ENCODE data around the gene TMEM126A.
"Not testable (repeated sequence)": the region's sequence is repeated elsewhere in the genome, so short reads cannot be mapped to it uniquely, and the experiment has no call there.

TMEM126A gene

GRCh38 chr11:85666687-85667086 is 18.9 kb downstream of the TMEM126A start:
- Mint-ChIP-seq H3K4me3 (no peak overlapping the region), H3K4me1 (peaks cover 17% of the 10 kb centered on the region)
- no peak for ATAC-seq

GRCh38 chr11:85668157-85668556 is 20.4 kb downstream of the TMEM126A start:
- Mint-ChIP-seq H3K9me3 (no peaks in the 10 kb centered on the region), H3K4me1 (peaks cover 12% of the 10 kb centered on the region), H3K4me3 (no peak overlapping the region), H3K27ac (no peak overlapping the region), H3K27me3 (no peaks in the 10 kb centered on the region), H3K36me3 (ENCODE audit: low read depth) (peaks cover 10% of the 10 kb centered on the region)
- no peak for ATAC-seq
- no peak for DNase-seq

More at GRCh38 chr11:85666687-85667086, 18.9 kb downstream of the TMEM126A start:
- no peaks in the 10 kb centered on the region for H3K27me3 Mint-ChIP-seq
- H3K27ac Mint-ChIP-seq, result no peak overlapping the region
- no peaks in the 10 kb centered on the region for H3K9me3 Mint-ChIP-seq
- H3K36me3 Mint-ChIP-seq (ENCODE audit: low read depth), result peaks cover 18% of the 10 kb centered on the region
- DNase-seq, result no peak

- not testable (repeated sequence) for H3K27ac Mint-ChIP-seq; H3K27me3 Mint-ChIP-seq; H3K4me1 Mint-ChIP-seq; ATAC-seq; H3K36me3 Mint-ChIP-seq (ENCODE audit: low read depth); H3K4me3 Mint-ChIP-seq; H3K9me3 Mint-ChIP-seq; DNase-seq
These were observed 23.3 kb downstream of the TMEM126A start for GRCh38 chr11:85670949-85671663.

- H3K9me3 Mint-ChIP-seq, result no peaks in the 10 kb centered on the region
These were observed 24.5 kb downstream of the TMEM126A start for GRCh38 chr11:85672105-85672902.

GRCh38 chr11:85673393-85673792 is 25.6 kb downstream of the TMEM126A start:
- DNase-seq (no peak), ATAC-seq (peak; percentile 49)
- H3K4me1 Mint-ChIP-seq, result peaks cover 5% of the 10 kb centered on the region
- no peaks in the 10 kb centered on the region for H3K9me3 Mint-ChIP-seq
- no peaks in the 10 kb centered on the region for H3K36me3 Mint-ChIP-seq (ENCODE audit: low read depth)
- no peak overlapping the region for H3K4me3 Mint-ChIP-seq
- H3K27ac Mint-ChIP-seq, result no peak overlapping the region
- no peaks in the 10 kb centered on the region for H3K27me3 Mint-ChIP-seq

More at GRCh38 chr11:85672105-85672902, 24.5 kb downstream of the TMEM126A start:
- H3K4me3 Mint-ChIP-seq, result no peak overlapping the region
- DNase-seq (no peak), ATAC-seq (no peak)
- peaks cover 5% of the 10 kb centered on the region for H3K4me1 Mint-ChIP-seq
- H3K36me3 Mint-ChIP-seq (ENCODE audit: low read depth), result no peaks in the 10 kb centered on the region
- no peaks in the 10 kb centered on the region for H3K27me3 Mint-ChIP-seq
- H3K27ac Mint-ChIP-seq, result no peak overlapping the region

GRCh38 chr11:85679576-85679975 is 31.8 kb downstream of the TMEM126A start:
- no peak overlapping the region for H3K27ac Mint-ChIP-seq
- H3K36me3 Mint-ChIP-seq (ENCODE audit: low read depth), result no peaks in the 10 kb centered on the region
- H3K4me1 Mint-ChIP-seq, result peaks cover 8% of the 10 kb centered on the region
- H3K4me3 Mint-ChIP-seq, result no peak overlapping the region
- DNase-seq, result no peak
- peaks cover 3% of the 10 kb centered on the region for H3K27me3 Mint-ChIP-seq
- H3K9me3 Mint-ChIP-seq, result no peaks in the 10 kb centered on the region
- ATAC-seq, result no peak

- Mint-ChIP-seq H3K36me3 (ENCODE audit: low read depth) (no peaks in the 10 kb centered on the region), H3K9me3 (no peaks in the 10 kb centered on the region), H3K4me1 (peaks cover 8% of the 10 kb centered on the region), H3K27me3 (peaks cover 3% of the 10 kb centered on the region), H3K4me3 (no peak overlapping the region), H3K27ac (no peak overlapping the region)
- peak; percentile 38 for ATAC-seq
- DNase-seq, result no peak
These were observed 33.1 kb downstream of the TMEM126A start for GRCh38 chr11:85680897-85681296.

GRCh38 chr11:85682330-85683305 is 34.9 kb downstream of the TMEM126A start:
- Mint-ChIP-seq H3K36me3 (ENCODE audit: low read depth) (no peaks in the 10 kb centered on the region), H3K27me3 (peaks cover 3% of the 10 kb centered on the region), H3K4me1 (peaks cover 8% of the 10 kb centered on the region), H3K4me3 (peak overlapping the region; percentile 71), H3K9me3 (no peaks in the 10 kb centered on the region), H3K27ac (peak overlapping the region; percentile 87)
- DNase-seq (peak; percentile 78), ATAC-seq (peak; percentile 85)

- DNase-seq, result no peak
- Mint-ChIP-seq H3K36me3 (ENCODE audit: low read depth) (no peaks in the 10 kb centered on the region), H3K27ac (no peak overlapping the region), H3K4me1 (peaks cover 8% of the 10 kb centered on the region), H3K27me3 (peaks cover 2% of the 10 kb centered on the region), H3K9me3 (no peaks in the 10 kb centered on the region), H3K4me3 (no peak overlapping the region)
- ATAC-seq, result no peak
These were observed 37.5 kb downstream of the TMEM126A start for GRCh38 chr11:85685125-85685819.

- Mint-ChIP-seq H3K27me3 (no peaks in the 10 kb centered on the region), H3K36me3 (ENCODE audit: low read depth) (no peaks in the 10 kb centered on the region), H3K27ac (no peak within 1 kb of the TSS), H3K9me3 (no peaks in the 10 kb centered on the region), H3K4me1 (peaks cover 8% of the 10 kb centered on the region), H3K4me3 (no peak within 1 kb of the TSS)
- ATAC-seq, result no peak
- DNase-seq, result no peak
These were observed 38.2 kb downstream of the TMEM126A start, which contains the start of gene CCDC89 for GRCh38 chr11:85685820-85686459. CCDC89 (minus strand) TSS chr11:85686195; CDS start chr11:85686130, 65 bp downstream.

GRCh38 chr11:85694385-85694980 is 46.7 kb downstream of the TMEM126A start:
- no peak for ATAC-seq
- Mint-ChIP-seq H3K9me3 (no peaks in the 10 kb centered on the region), H3K4me1 (peaks cover 12% of the 10 kb centered on the region), H3K27ac (no peak overlapping the region), H3K4me3 (no peak overlapping the region), H3K36me3 (ENCODE audit: low read depth) (no peaks in the 10 kb centered on the region), H3K27me3 (no peaks in the 10 kb centered on the region)
- no peak for DNase-seq

GRCh38 chr11:85695546-85695945 is 47.8 kb downstream of the TMEM126A start:
- Mint-ChIP-seq H3K27ac (no peak overlapping the region), H3K27me3 (no peaks in the 10 kb centered on the region), H3K9me3 (no peaks in the 10 kb centered on the region), H3K36me3 (ENCODE audit: low read depth) (no peaks in the 10 kb centered on the region), H3K4me1 (peaks cover 23% of the 10 kb centered on the region), H3K4me3 (no peak overlapping the region)
- no peak for DNase-seq
- no peak for ATAC-seq

- Mint-ChIP-seq H3K9me3 (no peaks in the 10 kb centered on the region), H3K36me3 (ENCODE audit: low read depth) (no peaks in the 10 kb centered on the region), H3K27ac (no peak overlapping the region), H3K4me1 (peaks cover 25% of the 10 kb centered on the region), H3K27me3 (no peaks in the 10 kb centered on the region), H3K4me3 (no peak overlapping the region)
- peak; percentile 36 for ATAC-seq
- no peak for DNase-seq
These were observed 50.0 kb downstream of the TMEM126A start for GRCh38 chr11:85697747-85698146.

All from activated naive CD8-positive, alpha-beta T cell treated with anti-CD3 and anti-CD28 coated beads, Interleukin-2, amount 50 U/mL, for 24 hours (primary cell).